Loucy (cell line): ENCODE measurements around the gene SARM1.

Experiments
- EZH2phosphoT487 ChIP-seq: fragments of 200-600 bp; IDR thresholded peaks from 2 replicates; pipeline ENCODE4 v1.6.1; 2018; ENCODE audit warnings: antibody characterized with exemption, mild to moderate bottlenecking, moderate library complexity, borderline replicate concordance
- TF ChIP-seq, protein P1 (sequence below): fragments of 200-600 bp; sonication (generic); conservative IDR thresholded peaks from 2 replicates; pipeline ENCODE4 v1.5.1; 2014; ENCODE audit warnings: mild to moderate bottlenecking, antibody characterized with exemption, low read length

DNA sequence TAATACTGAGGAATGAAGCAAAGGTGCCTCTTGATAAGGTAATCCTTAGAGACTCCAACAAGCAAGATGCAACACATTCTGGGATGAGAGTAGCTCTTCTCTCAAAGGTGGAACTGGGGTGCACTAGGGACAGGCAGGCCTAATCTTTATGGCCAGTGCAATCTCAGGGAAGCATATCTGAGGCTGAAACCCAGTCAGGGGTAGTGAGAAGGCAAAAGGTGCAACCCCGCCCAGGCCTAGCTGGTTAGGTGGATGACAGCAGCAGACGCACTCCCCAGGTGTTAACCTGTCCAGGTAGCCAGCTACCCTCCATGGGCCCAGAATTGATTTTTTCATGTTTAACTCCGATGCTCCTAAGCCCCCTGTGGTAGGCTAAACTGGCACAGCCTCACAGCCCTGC is 44.4 kb downstream of the SARM1 start:
- TF ChIP-seq, protein P1, sequence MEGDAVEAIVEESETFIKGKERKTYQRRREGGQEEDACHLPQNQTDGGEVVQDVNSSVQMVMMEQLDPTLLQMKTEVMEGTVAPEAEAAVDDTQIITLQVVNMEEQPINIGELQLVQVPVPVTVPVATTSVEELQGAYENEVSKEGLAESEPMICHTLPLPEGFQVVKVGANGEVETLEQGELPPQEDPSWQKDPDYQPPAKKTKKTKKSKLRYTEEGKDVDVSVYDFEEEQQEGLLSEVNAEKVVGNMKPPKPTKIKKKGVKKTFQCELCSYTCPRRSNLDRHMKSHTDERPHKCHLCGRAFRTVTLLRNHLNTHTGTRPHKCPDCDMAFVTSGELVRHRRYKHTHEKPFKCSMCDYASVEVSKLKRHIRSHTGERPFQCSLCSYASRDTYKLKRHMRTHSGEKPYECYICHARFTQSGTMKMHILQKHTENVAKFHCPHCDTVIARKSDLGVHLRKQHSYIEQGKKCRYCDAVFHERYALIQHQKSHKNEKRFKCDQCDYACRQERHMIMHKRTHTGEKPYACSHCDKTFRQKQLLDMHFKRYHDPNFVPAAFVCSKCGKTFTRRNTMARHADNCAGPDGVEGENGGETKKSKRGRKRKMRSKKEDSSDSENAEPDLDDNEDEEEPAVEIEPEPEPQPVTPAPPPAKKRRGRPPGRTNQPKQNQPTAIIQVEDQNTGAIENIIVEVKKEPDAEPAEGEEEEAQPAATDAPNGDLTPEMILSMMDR = no peak
- TF ChIP-seq EZH2phosphoT487 = no peak
